HG03432 (cell line): ENCODE measurements around the gene TM9SF3.
"Not testable (repeated sequence)": the region's sequence is repeated elsewhere in the genome, so short reads cannot be mapped to it uniquely, and the experiment has no call there.

Experiments used
- ATAC-seq: cut with Tn5 transposase; IDR thresholded peaks from one replicate; pipeline ENCODE4 v1.9.1; 2021; ENCODE audit warnings: mild to moderate bottlenecking, moderate library complexity; ENCODE audit not compliant: unreplicated experiment

Gene TM9SF3

GRCh38 chr10:96570983-96571964 is 15.5 kb downstream of the TM9SF3 start:
- ATAC-seq, result no peak

- no peak for ATAC-seq
These were observed 16.3 kb downstream of the TM9SF3 start for GRCh38 chr10:96570511-96570910.

- ATAC-seq, result no peak
These were observed 18.4 kb downstream of the TM9SF3 start for GRCh38 chr10:96568402-96568801.

GRCh38 chr10:96565774-96566173 is 21.0 kb downstream of the TM9SF3 start:
- no peak for ATAC-seq

GRCh38 chr10:96560966-96561887 is 25.6 kb downstream of the TM9SF3 start:
- no peak for ATAC-seq

- ATAC-seq, result no peak
These were observed 26.3 kb downstream of the TM9SF3 start for GRCh38 chr10:96560489-96560888.

GRCh38 chr10:96556003-96556402 is 30.8 kb downstream of the TM9SF3 start:
- no peak for ATAC-seq

- no peak for ATAC-seq
These were observed 31.5 kb downstream of the TM9SF3 start for GRCh38 chr10:96555330-96555729.

- no peak for ATAC-seq
These were observed 38.2 kb downstream of the TM9SF3 start for GRCh38 chr10:96548589-96548988.

GRCh38 chr10:96545558-96545957 is 41.3 kb downstream of the TM9SF3 start:
- ATAC-seq, result not testable (repeated sequence)

GRCh38 chr10:96541921-96542320 is 44.9 kb downstream of the TM9SF3 start:
- no peak for ATAC-seq

- no peak for ATAC-seq
These were observed 46.6 kb downstream of the TM9SF3 start for GRCh38 chr10:96540240-96540639.

GRCh38 chr10:96538683-96539082 is 48.1 kb downstream of the TM9SF3 start:
- no peak for ATAC-seq

GRCh38 chr10:96536129-96536528 is 50.7 kb downstream of the TM9SF3 start:
- no peak for ATAC-seq

- ATAC-seq, result no peak
These were observed 54.3 kb downstream of the TM9SF3 start for GRCh38 chr10:96532523-96532922.

GRCh38 chr10:96529634-96530279 is 57.1 kb downstream of the TM9SF3 start:
- no peak for ATAC-seq

GRCh38 chr10:96524741-96525140 is 62.1 kb downstream of the TM9SF3 start:
- ATAC-seq, result no peak

- no peak for ATAC-seq
These were observed 69.5 kb downstream of the TM9SF3 start for GRCh38 chr10:96517284-96517683.

- no peak for ATAC-seq
These were observed 70.5 kb downstream of the TM9SF3 start for GRCh38 chr10:96516337-96516736.

- peak; percentile 78 for ATAC-seq
These were observed 72.9 kb downstream of the TM9SF3 start, which contains the start of gene TLL2 for GRCh38 chr10:96513698-96514561. Gene TLL2 (minus strand): TSS chr10:96513926. CDS start chr10:96513685, 241 bp downstream.
